Right ventricle myocardium inferior (tissue), 1 donor: ENCODE measurements around the gene CLCN1. TPM values are rescaled to one million over a fixed set of nuclear protein-coding genes. Genes with fewer than 3 reads are reported as not detected.
"Not testable (repeated sequence)": the region's sequence is repeated elsewhere in the genome, so short reads cannot be mapped to it uniquely, and the experiment has no call there.

Source experiments
- ATAC-seq: fragments of 200-7000 bp; cut with Tn5 transposase; one replicate; pipeline ENCODE4 v1.9.1; 2020; ENCODE audit warnings: mild to moderate bottlenecking, moderate library complexity
- DNase-seq: peaks from one replicate; pipeline ENCODE4 v3.0.0; 2021; ENCODE audit errors: missing footprints
- intact Hi-C: fragments of 100-400 bp; cut with DNase I; formaldehyde crosslinking; loops from one replicate; pipeline ENCODE4 v1.11.0; 2022
- total RNA-seq: library from RNA; stranded (reverse); fragmentation: NEBNext Ultra II Directional; extraction: Animal tissue kit (Norgen Biotek cat#: 25700); gene quantifications from one replicate; pipeline ENCODE4 v1.2.1, GENCODE V29; 2021
- donor health status: DM: no; HTN: yes; CAD: no; lungs with severe emphysema.

The CLCN1 gene
- total RNA-seq, 1 donor from 2014 or later = not detected

DNA sequence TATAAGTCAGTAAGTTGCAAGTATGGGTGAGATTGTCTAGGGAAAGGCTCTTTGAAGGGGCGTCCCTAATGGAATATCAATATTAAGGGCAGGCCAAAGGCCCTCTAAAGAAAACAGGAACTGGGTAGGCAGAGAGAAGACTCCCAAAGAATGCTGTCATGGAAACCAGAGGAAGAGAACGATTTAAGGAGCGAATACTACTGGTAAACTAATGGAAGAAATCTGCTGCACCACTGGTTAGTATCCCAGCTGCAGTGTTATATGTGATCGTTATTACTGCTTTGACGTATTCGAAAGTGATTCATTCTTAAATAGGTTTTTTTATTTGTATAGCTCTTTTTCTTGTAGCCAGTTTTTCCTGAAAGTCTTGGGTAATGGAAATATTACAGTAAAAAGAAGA, 26.5 kb upstream of the CLCN1 start:
- DNase-seq = no peak
- ATAC-seq = no peak
- intact Hi-C loops = loop anchor here (5.0 kb wide), 1 partner anchor 47 kb away; no protein-coding TSS in a partner anchor

DNA sequence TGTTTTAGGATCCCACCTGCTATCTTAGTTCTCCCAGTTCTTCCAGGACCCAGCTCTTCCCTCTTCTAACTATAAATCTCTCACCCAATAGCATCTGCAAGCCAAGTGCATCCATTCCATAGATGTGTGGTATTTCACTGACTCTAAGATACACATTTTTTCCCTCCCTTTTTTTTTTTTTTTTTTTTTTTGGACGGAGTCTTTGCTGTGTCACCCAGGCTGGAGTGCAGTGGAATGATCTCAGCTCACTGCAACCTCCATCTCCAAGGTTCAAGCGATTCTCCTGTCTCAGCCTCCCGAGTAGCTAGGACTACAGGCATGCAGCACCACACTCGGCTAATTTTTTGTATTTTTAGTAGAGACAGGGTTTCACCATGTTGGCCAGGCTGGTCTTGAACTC, 26.0 kb upstream of the CLCN1 start:
- intact Hi-C loops = loop anchor here (5.0 kb wide), 1 partner anchor 48 kb away; no protein-coding TSS in a partner anchor
- not testable (repeated sequence) for ATAC-seq, DNase-seq

DNA sequence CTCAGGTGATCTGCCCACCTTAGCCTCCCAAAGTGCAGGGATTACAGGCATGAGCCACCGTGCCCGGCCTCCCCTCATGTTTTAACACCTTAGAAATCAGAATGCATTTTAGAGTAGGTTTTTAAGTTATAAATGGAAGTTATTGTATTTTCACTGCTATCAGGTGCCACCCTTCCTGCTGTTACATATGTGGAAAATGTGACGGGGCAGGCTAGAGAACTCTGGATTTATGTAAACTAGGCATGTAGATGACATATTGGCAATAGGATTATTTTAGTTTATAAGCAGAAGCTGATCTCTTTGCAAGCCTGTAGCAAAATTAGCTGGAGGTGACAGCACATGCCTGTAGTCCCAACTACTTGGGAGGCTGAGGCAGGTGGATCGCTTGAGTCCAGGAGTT, 25.6 kb upstream of the CLCN1 start:
- ATAC-seq = no peak
- intact Hi-C loops = no loop called here
- no peak for DNase-seq

DNA sequence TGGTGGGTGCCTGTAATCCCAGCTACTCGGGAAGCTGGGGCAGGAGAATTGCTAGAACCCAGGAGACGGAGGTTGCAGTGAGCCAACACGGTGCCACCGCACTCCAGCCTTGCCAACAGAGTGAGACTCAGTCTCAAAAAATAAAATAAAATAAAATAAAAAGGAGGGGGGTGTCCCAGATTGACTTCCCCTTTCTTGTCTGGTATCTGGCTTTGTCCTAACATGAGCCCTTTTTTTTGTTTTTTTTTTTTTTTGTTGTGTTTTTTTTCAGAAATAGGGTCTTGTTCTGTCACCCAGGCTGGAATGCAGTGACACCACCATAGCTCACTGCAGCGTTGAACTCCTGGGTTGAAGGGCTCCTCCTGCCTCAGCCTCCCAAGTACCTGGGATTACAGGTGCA, 23.0 kb upstream of the CLCN1 start:
- intact Hi-C loops = no loop called here
- no peak for DNase-seq
- no peak for ATAC-seq

DNA sequence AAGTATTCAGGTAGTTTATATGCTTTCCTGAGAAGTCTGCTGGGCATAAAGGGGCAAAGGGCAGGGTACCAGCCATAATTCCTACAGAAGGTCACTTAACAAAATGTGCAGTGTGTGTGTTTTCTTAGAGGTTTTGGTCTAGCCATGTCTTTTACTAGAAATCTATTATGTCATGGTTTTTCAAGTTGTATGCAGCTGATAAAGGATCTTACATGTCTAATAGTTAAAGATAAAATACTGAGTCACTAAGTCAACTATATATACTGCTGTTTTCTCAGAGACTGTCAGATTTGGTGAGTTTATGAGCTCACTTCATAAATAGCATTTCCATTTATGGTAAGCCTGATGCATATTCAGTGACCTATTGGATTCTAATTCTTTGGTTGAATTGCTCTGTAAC, 20.0 kb upstream of the CLCN1 start:
- intact Hi-C loops = no loop called here
- no peak for DNase-seq
- ATAC-seq = no peak

DNA sequence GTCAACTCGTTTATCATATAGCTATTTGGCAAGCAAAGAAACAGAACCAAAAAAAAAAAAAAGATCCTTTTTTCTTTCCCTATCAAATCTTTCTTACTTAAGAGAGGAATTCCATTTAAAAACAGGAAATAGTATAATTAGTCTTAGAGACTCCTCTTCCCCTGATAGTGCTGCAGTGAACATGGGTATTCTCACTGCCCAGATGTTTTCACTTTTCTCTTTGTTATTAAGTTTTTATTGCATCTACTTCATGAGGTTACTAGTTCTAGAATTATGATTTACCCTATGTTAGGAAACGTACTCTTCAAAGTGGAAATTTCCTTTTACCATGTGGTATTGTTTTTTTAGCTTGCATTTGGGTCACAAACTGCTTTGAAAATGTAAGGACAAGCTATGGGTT, 19.2 kb upstream of the CLCN1 start:
- DNase-seq = no peak
- no peak for ATAC-seq
- intact Hi-C loops = no loop called here

DNA sequence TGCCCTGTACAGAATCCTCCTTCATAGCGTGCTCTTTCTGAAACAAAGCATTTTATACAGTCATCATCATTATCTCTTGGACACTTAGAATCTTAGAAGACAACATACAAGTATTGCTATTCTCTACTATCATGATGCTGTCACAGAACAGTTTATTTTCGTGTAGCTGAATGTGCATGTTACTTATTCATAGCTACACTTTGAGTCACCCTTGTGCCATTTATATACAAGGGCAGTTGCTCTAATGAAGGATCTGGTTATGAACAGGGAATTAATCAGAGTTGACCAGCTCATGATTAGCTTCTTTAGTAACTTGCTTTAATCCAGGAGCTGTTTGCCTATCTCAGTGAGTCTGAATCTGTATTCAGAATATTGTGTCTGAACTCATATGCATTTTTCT, 16.6 kb upstream of the CLCN1 start:
- ATAC-seq (peak; percentile 35), DNase-seq (no peak)
- intact Hi-C loops = no loop called here

DNA sequence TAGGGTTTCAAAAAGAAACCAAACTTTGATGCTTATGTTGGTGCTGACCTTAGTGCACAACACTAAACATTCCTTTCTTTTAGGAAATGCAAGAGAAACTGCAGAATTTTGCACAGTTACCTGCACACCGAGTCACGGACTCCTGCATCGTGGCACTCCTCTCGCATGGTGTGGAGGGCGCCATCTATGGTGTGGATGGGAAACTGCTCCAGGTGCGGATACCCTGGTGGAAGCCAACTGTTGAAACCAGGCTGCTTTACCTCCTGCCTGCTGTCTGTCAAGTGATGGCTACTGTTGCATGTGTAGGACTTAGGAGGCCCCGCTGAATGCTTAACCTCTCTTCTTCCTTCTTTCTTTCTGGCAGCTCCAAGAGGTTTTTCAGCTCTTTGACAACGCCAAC, 16.1 kb upstream of the CLCN1 start:
- ATAC-seq = peak; percentile 46
- no peak for DNase-seq
- intact Hi-C loops = no loop called here

DNA sequence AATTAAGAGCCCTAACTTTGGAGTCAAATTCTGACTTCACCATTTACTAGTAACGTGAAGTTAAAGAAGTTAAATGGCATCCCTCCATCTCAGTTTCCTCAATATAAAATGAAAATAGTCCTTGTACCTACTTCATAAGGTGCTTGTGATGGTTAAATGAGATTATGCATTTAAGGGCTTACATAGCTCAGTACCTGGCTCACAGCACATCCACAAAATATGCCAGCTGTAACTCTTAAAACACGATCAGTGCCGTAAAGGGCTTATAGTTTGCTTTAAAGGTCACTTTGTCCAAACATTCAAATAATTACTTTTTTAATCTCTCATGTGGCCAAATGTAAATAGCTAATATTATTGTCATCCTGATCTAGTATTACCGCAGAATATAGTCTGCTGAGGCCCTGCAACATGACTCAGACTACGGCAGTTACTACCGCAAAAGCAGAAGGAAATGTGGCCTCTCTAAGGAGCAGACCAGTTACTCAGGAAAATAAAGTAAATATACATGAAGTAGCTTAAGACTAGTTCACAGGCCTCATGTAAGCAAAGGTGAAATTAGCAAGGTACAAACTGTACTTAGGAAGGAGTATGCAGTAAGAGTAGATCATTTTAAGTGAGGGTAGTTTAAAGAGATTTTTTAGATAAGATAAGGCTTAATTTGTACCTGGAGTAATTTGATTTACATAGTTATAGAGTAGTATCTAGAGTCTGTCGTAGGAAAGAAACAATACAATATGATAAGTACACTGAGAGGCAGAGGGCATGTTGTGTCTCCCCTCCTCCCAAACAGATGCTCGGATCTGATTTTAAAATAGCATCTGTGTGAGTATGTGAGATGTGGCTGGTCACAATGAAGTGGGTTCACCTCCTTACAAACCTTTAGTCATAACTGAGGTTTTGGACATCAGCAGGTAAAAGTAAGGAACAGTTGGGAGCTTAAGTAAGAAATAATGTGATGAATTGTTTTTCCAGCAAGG, 14.7 kb upstream of the CLCN1 start:
- intact Hi-C loops = no loop called here
- DNase-seq (no peak), ATAC-seq (no peak)

DNA sequence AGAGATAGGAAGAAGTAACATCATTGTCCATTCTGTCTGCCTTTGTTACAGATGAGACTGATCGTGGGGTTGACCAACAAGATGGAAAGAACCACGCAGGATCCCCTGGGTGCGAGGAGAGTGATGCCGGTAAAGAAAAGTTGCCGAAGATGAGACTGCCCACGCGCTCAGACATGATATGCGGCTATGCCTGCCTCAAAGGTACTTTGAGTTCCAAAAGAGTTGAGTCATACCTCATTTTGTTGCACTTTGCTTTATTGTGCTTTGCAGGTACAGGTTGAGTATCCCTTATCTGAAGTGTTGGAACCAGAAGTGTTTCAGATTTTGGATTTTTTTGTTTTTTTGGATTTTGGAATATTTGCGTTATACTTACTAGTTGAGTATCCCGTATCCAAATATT, 12.2 kb upstream of the CLCN1 start:
- intact Hi-C loops = no loop called here
- no peak for DNase-seq
- ATAC-seq = no peak

DNA sequence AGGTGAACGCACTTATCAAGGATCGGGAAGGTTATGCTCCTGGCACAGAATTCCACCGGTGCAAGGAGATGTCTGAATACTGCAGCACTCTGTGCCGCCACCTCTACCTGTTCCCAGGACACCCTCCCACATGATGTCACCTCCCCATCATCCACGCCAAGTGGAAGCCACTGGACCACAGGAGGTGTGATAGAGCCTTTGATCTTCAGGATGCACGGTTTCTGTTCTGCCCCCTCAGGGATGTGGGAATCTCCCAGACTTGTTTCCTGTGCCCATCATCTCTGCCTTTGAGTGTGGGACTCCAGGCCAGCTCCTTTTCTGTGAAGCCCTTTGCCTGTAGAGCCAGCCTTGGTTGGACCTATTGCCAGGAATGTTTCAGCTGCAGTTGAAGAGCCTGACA, 11.0 kb upstream of the CLCN1 start:
- intact Hi-C loops = loop anchor here (1.0 to 5.0 kb wide), 2 partner anchors 65 to 112 kb away; no protein-coding TSS in a partner anchor
- DNase-seq (no peak), ATAC-seq (no peak)

DNA sequence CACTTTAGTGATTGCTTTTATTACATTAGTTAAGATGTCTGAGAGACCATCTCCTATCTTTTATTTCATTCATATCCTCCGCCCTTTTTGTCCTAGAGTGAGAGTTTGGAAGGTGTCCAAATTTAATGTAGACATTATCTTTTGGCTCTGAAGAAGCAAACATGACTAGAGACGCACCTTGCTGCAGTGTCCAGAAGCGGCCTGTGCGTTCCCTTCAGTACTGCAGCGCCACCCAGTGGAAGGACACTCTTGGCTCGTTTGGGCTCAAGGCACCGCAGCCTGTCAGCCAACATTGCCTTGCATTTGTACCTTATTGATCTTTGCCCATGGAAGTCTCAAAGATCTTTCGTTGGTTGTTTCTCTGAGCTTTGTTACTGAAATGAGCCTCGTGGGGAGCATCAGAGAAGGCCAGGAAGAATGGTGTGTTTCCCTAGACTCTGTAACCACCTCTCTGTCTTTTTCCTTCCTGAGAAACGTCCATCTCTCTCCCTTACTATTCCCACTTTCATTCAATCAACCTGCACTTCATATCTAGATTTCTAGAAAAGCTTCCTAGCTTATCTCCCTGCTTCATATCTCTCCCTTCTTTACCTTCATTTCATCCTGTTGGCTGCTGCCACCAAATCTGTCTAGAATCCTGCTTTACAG, 10.4 kb upstream of the CLCN1 start:
- intact Hi-C loops = loop anchor here (1.0 to 5.0 kb wide), 2 partner anchors 65 to 112 kb away; no protein-coding TSS in a partner anchor
- ATAC-seq = peak; percentile 82
- peak; percentile 82 for DNase-seq

DNA sequence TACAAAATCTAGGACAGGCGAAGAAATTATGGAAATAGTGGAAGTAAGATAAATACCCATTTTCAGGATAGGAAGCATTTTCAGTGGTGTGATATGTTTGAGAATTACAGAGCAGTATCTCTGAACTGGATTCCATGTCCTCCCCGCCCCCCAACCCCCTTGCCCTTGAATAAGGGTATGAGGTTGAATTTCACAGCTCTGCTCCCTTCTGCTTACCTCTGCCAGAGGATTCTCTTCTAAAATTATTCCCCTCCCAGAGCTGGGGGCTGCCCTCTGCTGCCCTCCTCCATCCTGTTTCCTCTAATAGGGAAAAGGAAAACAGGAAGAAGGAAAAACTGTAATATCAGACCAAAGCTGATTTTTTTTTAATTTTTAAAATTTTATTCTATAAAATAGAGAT, 7.3 kb upstream of the CLCN1 start:
- DNase-seq (no peak), ATAC-seq (no peak)
- intact Hi-C loops = loop anchor here (5.0 kb wide), 1 partner anchor 109 kb away; no protein-coding TSS in a partner anchor

DNA sequence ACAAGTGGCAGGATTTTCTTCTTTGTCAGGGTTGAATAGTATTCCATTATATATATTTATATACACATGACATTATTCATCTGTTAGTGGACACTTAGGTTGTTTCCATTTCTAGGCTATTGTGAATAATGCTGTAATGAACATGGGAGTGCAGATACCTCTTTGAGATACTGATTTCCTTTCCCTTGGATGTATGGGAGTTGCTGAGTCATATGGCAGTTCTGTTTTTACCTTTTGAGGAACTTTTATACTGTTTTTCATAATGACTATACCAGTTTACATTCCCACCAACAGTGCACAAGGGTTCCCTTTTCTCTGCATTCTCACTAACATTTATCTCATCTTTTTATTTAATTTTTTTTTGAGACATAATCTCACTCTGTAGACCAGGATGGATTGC, 1.8 kb upstream of the CLCN1 start:
- no peak for ATAC-seq
- DNase-seq = no peak
- intact Hi-C loops = no loop called here

DNA sequence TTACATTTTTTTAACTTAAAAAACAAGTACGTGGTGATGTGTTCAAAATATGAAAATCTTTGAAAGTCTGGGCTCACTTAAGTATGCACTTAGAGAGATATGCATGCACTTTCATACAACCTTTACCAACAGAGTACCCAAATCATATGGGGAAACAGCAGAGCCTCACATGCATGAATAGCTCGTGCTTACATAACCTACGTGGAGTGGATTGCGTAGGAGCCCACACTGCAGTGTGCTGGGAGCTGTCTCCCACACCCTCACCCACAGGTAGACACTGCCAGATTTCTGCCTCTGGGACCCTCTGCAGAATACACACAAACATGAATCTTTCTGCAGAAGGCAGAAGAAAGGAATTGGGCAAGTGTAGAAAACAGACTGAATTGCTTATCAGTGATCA, 581 bp downstream of the CLCN1 start:
- intact Hi-C loops = no loop called here
- ATAC-seq (no peak), DNase-seq (no peak)

DNA sequence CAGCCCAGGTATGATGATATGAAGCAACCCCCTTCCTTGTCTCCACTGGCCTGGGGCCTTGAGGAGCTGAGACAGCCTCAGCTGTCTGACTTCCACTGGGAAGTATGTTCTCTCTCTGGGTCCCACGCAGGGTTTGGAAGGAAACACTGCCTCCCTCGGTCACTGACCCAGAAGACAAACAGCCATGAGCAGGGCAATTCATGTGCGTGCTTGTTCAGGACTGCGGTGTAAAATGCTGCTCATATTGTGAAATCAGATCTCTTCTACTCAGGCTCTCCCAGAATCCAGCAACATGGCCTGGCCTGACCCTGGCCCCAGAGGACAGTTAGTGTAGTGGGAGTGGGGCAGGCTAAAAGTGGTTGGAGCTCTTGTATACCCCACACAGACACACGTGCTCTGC, 2.8 kb downstream of the CLCN1 start:
- no peak for DNase-seq
- intact Hi-C loops = no loop called here

DNA sequence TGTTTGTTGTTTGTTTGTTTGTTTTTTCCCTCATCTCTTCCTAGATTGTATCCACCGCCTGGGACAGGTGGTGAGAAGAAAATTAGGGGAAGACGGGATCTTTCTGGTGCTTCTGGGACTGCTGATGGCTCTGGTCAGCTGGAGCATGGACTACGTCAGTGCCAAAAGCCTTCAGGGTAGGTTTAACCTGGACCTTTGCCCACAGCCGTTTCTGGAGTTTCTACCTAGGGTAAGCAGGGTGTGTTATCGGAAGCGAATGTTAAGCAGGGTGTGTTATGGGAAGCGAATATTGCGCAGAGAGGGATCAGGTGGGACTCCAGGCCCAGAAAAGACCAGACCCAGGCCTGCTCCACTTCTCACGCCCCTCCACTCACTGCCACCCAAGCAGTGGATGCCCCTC, 4.7 kb downstream of the CLCN1 start:
- intact Hi-C loops = no loop called here
- no peak for DNase-seq
- ATAC-seq = no peak

More for the DNA sequence above, 2.8 kb downstream of the CLCN1 start:
- peak; percentile 74 for ATAC-seq

DNA sequence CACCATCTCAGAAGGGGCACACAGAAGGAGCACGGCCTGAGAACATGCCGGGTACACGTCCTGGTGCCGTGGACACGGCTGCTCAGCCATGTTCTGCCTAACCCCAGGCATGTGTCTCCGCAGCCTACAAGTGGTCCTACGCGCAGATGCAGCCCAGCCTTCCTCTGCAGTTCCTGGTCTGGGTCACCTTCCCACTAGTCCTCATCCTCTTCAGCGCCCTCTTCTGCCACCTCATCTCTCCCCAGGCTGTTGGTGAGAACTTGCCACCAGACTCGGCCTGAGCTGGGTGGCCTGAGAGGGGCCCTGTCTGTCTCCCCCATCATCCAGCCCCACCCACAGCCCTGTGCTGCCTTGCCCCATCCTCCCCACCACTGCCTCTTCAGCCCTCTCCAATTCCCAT, 5.3 kb downstream of the CLCN1 start:
- peak; percentile 74 for DNase-seq
- intact Hi-C loops = no loop called here

DNA sequence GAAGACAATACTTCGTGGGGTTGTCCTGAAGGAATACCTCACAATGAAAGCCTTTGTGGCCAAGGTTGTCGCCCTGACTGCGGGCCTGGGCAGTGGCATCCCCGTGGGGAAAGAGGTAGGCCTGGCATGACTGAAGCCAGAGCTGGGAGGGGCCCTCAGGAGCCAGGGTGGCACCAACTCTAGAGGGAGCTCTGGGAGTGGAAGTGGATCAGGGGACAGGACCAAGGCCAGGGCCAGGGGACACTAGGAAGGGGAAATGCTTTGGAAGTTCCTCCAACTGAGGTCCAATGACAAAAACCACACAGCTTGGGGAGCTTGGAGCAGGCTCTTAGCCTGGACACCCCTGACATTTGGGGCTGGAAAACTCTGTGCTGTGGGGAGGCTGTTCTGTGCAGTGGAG, 5.8 kb downstream of the CLCN1 start:
- DNase-seq (no peak), ATAC-seq (no peak)
- intact Hi-C loops = no loop called here

More for the DNA sequence above, 5.3 kb downstream of the CLCN1 start:
- ATAC-seq = no peak
